SK-N-SH (cell line): ENCODE results near the gene MOGAT3. TPM values are rescaled to one million over a fixed set of nuclear protein-coding genes. Genes with fewer than 3 reads are reported as not detected.

ENCODE experiments used
- CTCF ChIA-PET: fragments of 300-600, 350-600 bp; formaldehyde crosslinking; extraction: SDS; loops from one replicate; lab custom pipeline; 2021; lab: Yijun Ruan, JAX
- POLR2A ChIA-PET: fragments of 350-600 bp; sonication (Branson Sonifier 250); formaldehyde crosslinking; extraction: SDS; loops from one replicate; lab custom pipeline; 2020; ENCODE audit warnings: antibody characterized with exemption, inconsistent platforms; lab: Yijun Ruan, JAX
- DNase-seq: peaks from one replicate; pipeline ENCODE4 v3.0.0; 2012
- H2AFZ ChIP-seq: fragments of 200-600 bp; sonication (generic); 2 replicates; pipeline ENCODE4 v1.8.1; 2016; ENCODE audit warnings: antibody characterized with exemption, mild to moderate bottlenecking, low read depth
- H3F3A ChIP-seq: fragments of 200-600 bp; sonication (generic); replicated peaks from 2 replicates; pipeline ENCODE3; 2016; ENCODE audit warnings: antibody characterized with exemption, mild to moderate bottlenecking; ENCODE audit not compliant: insufficient read depth
- H3K27ac ChIP-seq, 2 experiments: fragments of 200-500 bp in 1 of 2; fragments of 200-600 bp in 1 of 2; sonication (Bioruptor generic) in 1 of 2; sonication (generic), shearing (Covaris generic) in 1 of 2; 2 replicates each; pipeline versions ENCODE4 v1.5.1 to v1.6.1; 2014 to 2016; ENCODE audit warnings: low read depth in 2 of 2, inconsistent platforms in 1 of 2, low read length in 1 of 2, mild to moderate bottlenecking in 1 of 2, mixed read lengths in 1 of 2
- H3K27me3 ChIP-seq: fragments of 200-600 bp; sonication (generic), shearing (Covaris generic); 2 replicates; pipeline ENCODE4 v1.6.1; 2016; ENCODE audit warnings: mixed run types; ENCODE audit not compliant: insufficient read depth
- H3K36me3 ChIP-seq, 2 experiments: fragments of 200-500 bp in 1 of 2; fragments of 200-600 bp in 1 of 2; sonication (Bioruptor generic) in 1 of 2; sonication (generic) in 1 of 2; replicated peaks in 1 of 2; 2 replicates each; pipeline versions ENCODE3 to v1.5.1; 2014 to 2016; ENCODE audit warnings: low read length in 1 of 2, mild to moderate bottlenecking in 1 of 2; ENCODE audit not compliant: insufficient read depth in 2 of 2, control insufficient read depth in 1 of 2
- H3K4me1 ChIP-seq, 2 experiments: fragments of 200-500 bp in 1 of 2; fragments of 200-600 bp in 1 of 2; sonication (Bioruptor generic) in 1 of 2; sonication (generic), shearing (Covaris generic) in 1 of 2; 2 replicates each; pipeline versions ENCODE4 v1.5.1 to v1.6.1; 2014 to 2016; ENCODE audit warnings: low read depth in 1 of 2, low read length in 1 of 2, mixed run types in 1 of 2; ENCODE audit not compliant: insufficient read depth in 2 of 2, control insufficient read depth in 1 of 2
- H3K4me2 ChIP-seq: fragments of 200-600 bp; sonication (generic), shearing (Covaris generic); 2 replicates; pipeline ENCODE4 v1.6.1; 2017; ENCODE audit warnings: mixed run types
- H3K4me3 ChIP-seq, 2 experiments: fragments of 200-500 bp in 1 of 2; fragments of 200-600 bp in 1 of 2; sonication (Bioruptor generic) in 1 of 2; sonication (generic), shearing (Covaris generic) in 1 of 2; 2 replicates each; pipeline versions ENCODE4 v1.5.1 to v1.8.1; 2014 to 2016; ENCODE audit warnings: low read depth in 2 of 2, inconsistent platforms in 1 of 2, low read length in 1 of 2, mild to moderate bottlenecking in 1 of 2, mixed read lengths in 1 of 2, moderate library complexity in 1 of 2
- H3K79me2 ChIP-seq: fragments of 200-600 bp; sonication (generic); 2 replicates; pipeline ENCODE4 v1.8.1; 2017; ENCODE audit warnings: mild to moderate bottlenecking; ENCODE audit not compliant: insufficient read depth
- H3K9ac ChIP-seq: fragments of 200-600 bp; sonication (generic); 2 replicates; pipeline ENCODE4 v1.6.1; 2017; ENCODE audit warnings: mixed run types
- H3K9me2 ChIP-seq: fragments of 200-600 bp; sonication (generic); 2 replicates; pipeline ENCODE4 v1.6.1; 2017; ENCODE audit warnings: mixed run types
- H3K9me3 ChIP-seq: fragments of 200-600 bp; sonication (generic); 2 replicates; pipeline ENCODE4 v1.6.1; 2017; ENCODE audit warnings: mixed run types, mild to moderate bottlenecking, moderate library complexity
- H4K20me1 ChIP-seq: fragments of 200-600 bp; sonication (generic); 2 replicates; pipeline ENCODE4 v1.6.1; 2017; ENCODE audit warnings: mild to moderate bottlenecking, mixed run types; ENCODE audit not compliant: insufficient read depth
- ELF1 ChIP-seq: IDR thresholded peaks from 2 replicates; pipeline ENCODE4 v1.4.0; 2012
- GABPA ChIP-seq: IDR thresholded peaks from 2 replicates; pipeline ENCODE4 v1.4.0; 2012; ENCODE audit warnings: low read depth, mild to moderate bottlenecking
- JUND ChIP-seq: IDR thresholded peaks from 2 replicates; pipeline ENCODE4 v1.4.0; 2012
- MEF2A ChIP-seq: IDR thresholded peaks from 2 replicates; pipeline ENCODE4 v1.4.0; 2012; ENCODE audit warnings: low read depth, borderline replicate concordance
- MXI1 ChIP-seq: IDR thresholded peaks from 2 replicates; pipeline ENCODE4 v1.6.1; 2012; ENCODE audit warnings: mild to moderate bottlenecking, low read depth, low read length, improper control_type of control experiment
- PBX3 ChIP-seq: IDR thresholded peaks from 2 replicates; pipeline ENCODE4; 2012
- POLR2AphosphoS5 ChIP-seq: IDR thresholded peaks from 2 replicates; pipeline ENCODE4 v1.6.1; 2012; ENCODE audit warnings: low read depth, low read length
- RAD21 ChIP-seq: IDR thresholded peaks from 2 replicates; pipeline ENCODE4 v1.6.1; 2012; ENCODE audit warnings: mild to moderate bottlenecking, low read length
- REST ChIP-seq: IDR thresholded peaks from 2 replicates; pipeline ENCODE4 v1.6.1; 2012; ENCODE audit warnings: mild to moderate bottlenecking, low read depth, low read length, moderate library complexity
- RFX5 ChIP-seq: IDR thresholded peaks from 2 replicates; pipeline ENCODE4 v1.6.1; 2012; ENCODE audit warnings: mild to moderate bottlenecking, improper control_type of control experiment, low read length
- SIN3A ChIP-seq: IDR thresholded peaks from 2 replicates; pipeline ENCODE4 v1.6.1; 2012; ENCODE audit warnings: low read depth, mild to moderate bottlenecking, low read length, moderate library complexity, borderline replicate concordance
- SMC3 ChIP-seq: IDR thresholded peaks from 2 replicates; pipeline ENCODE4 v1.6.1; 2012; ENCODE audit warnings: low read depth, low read length, improper control_type of control experiment
- TAF1 ChIP-seq: IDR thresholded peaks from 2 replicates; pipeline ENCODE4 v1.6.1; 2012; ENCODE audit warnings: low read depth, mild to moderate bottlenecking, low read length, moderate library complexity, borderline replicate concordance
- TCF12 ChIP-seq: IDR thresholded peaks from 2 replicates; pipeline ENCODE4 v1.4.0; 2012
- USF1 ChIP-seq: IDR thresholded peaks from 2 replicates; pipeline ENCODE4 v1.4.0; 2012; ENCODE audit warnings: low read depth, borderline replicate concordance
- USF2 ChIP-seq: fragments of 150-350 bp; IDR thresholded peaks from 2 replicates; pipeline ENCODE4 v1.6.1; 2017; ENCODE audit warnings: antibody characterized with exemption, low read length, low read depth, borderline replicate concordance
- YY1 ChIP-seq: IDR thresholded peaks from 2 replicates; pipeline ENCODE4 v1.4.0; 2012; ENCODE audit warnings: low read depth, mild to moderate bottlenecking
- WGBS: methylation state at CpG from one replicate; pipeline ENCODE4 v1.1.6; 2017; ENCODE audit warnings: low lambda C conversion rate; 5-methylcytosine and 5-hydroxymethylcytosine counted together
- polyA plus RNA-seq, 3 experiments: library from polyadenylated mRNA; depleted of rRNA; stranded (reverse); fragments of >200 nt; gene quantifications; 2 replicates each; pipeline ENCODE4 v1.2.3, GENCODE V29; 2012

MOGAT3 gene
- polyA plus RNA-seq, 1 of the 3 experiments (the other 2 are of a cell fraction) = not detected

GRCh38 chr7:101163279-101164070 is 37.4 kb downstream of the MOGAT3 start:
- H3K4me3 ChIP-seq = peak overlapping the region; percentile 55 to 56
- H4K20me1 ChIP-seq = peaks cover 24% of the 10 kb centered on the region
- H3K9me3 ChIP-seq = no peaks in the 10 kb centered on the region
- H3K36me3 ChIP-seq = peaks cover 19 to 23% of the 10 kb centered on the region in 2 experiments
- CTCF ChIA-PET = interaction anchor here (0.5 to 3.8 kb wide), 16 partner anchors 7 to 413 kb away, joined by 3 to 21 read pairs (median 4); partner anchors contain the start of genes AP1S1, NAT16, PLOD3 and ZNHIT1
- POLR2A ChIA-PET = interaction anchor here (0.6 to 3.0 kb wide), 18 partner anchors 7 to 507 kb away, joined by 3 to 43 read pairs (median 6); partner anchors contain the start of genes ACTL6B, AP1S1, NAT16 and PLOD3
- H2AFZ ChIP-seq = no peak overlapping the region
- peak; percentile 88 for DNase-seq
- H3K27me3 ChIP-seq = no peaks in the 10 kb centered on the region
- H3K79me2 ChIP-seq = no peaks in the 10 kb centered on the region
- TF ChIP-seq RFX5 (no peak), POLR2AphosphoS5 (peak; percentile 37; the same call in 1 of the 2 replicates), MXI1 (0 out of 2 replicates have a peak, but pooled peaks have one; percentile 28), PBX3 (peak; percentile 11; the same call in 1 of the 2 replicates), GABPA (peak; percentile 47; the same call in 1 of the 2 replicates)
- 2% methylated on average over 63 of the region's 92 CpGs for WGBS
- peaks cover 36 to 49% of the 10 kb centered on the region in 2 experiments for H3K4me1 ChIP-seq
- H3K27ac ChIP-seq = peak overlapping the region in 1 of 2 experiments; percentile 94; a peak in 2 of 4 replicates
- H3K9ac ChIP-seq = no peak overlapping the region
- peaks cover 46% of the 10 kb centered on the region for H3F3A ChIP-seq
- H3K4me2 ChIP-seq = peak overlapping the region; percentile 98
- H3K9me2 ChIP-seq = no peaks in the 10 kb centered on the region

- peaks cover 24 to 30% of the 10 kb centered on the region in 2 experiments for H3K36me3 ChIP-seq
- peak overlapping the region; percentile 55; the same call in 1 of the 2 replicates for H3K4me2 ChIP-seq
- peak overlapping the region in 1 of 2 experiments; percentile 94; a peak in 2 of 4 replicates for H3K27ac ChIP-seq
- no peaks in the 10 kb centered on the region for H3K79me2 ChIP-seq
- CTCF ChIA-PET = interaction anchor here (0.5 to 4.3 kb wide), 14 partner anchors 8 to 413 kb away, joined by 3 to 20 read pairs (median 4); partner anchors contain the start of genes NAT16, PLOD3 and ZNHIT1
- H3K27me3 ChIP-seq = no peaks in the 10 kb centered on the region
- peaks cover 44% of the 10 kb centered on the region for H3F3A ChIP-seq
- no peaks in the 10 kb centered on the region for H3K9me2 ChIP-seq
- peaks cover 24% of the 10 kb centered on the region for H4K20me1 ChIP-seq
- H3K9ac ChIP-seq = no peak overlapping the region
- H3K9me3 ChIP-seq = no peaks in the 10 kb centered on the region
- H3K4me1 ChIP-seq = peaks cover 28 to 41% of the 10 kb centered on the region in 2 experiments
- POLR2A ChIA-PET = interaction anchor here (0.6 to 2.4 kb wide), 12 partner anchors 7 to 81 kb away, joined by 3 to 12 read pairs (median 4); partner anchors contain the start of genes AP1S1, NAT16, PLOD3 and ZNHIT1
- H3K4me3 ChIP-seq = peak overlapping the region in 1 of 2 experiments; percentile 49; a peak in 2 of 4 replicates
- 11% methylated on average over 56 of the region's 74 CpGs for WGBS
- no peak overlapping the region for H2AFZ ChIP-seq
- peak; percentile 88 for DNase-seq
- TF ChIP-seq MEF2A (no peak), YY1 (no peak), RAD21 (no peak), SMC3 (no peak), SIN3A (no peak), ELF1 (0 out of 2 replicates have a peak, but pooled peaks have one; percentile 11), TCF12 (no peak), RFX5 (no peak), USF2 (no peak), GABPA (no peak), REST (peak; percentile 71), MXI1 (peak; percentile 65; the same call in 1 of the 2 replicates), JUND (no peak), TAF1 (0 out of 2 replicates have a peak, but pooled peaks have one; percentile 37), USF1 (peak; percentile 63; the same call in 1 of the 2 replicates)
Measured at GRCh38 chr7:101162551-101163278, 38.1 kb downstream of the MOGAT3 start.
